GM23338 (cell line): Measurements from ENCODE around the gene APBA2. TPM values are rescaled to one million over a fixed set of nuclear protein-coding genes. Genes with fewer than 3 reads are reported as not detected.

ENCODE experiments used
- ATAC-seq: fragments of 200-7000 bp; cut with Tn5 transposase; 3 replicates; pipeline ENCODE4 v1.9.1; 2020
- DNase-seq: peaks from one replicate; pipeline ENCODE4 v3.0.0-alpha.2; 2015; ENCODE audit warnings: low spot score
- H2AFZ ChIP-seq: fragments of 200-600 bp; sonication (generic); 2 replicates; pipeline ENCODE4 v1.8.0; 2016; ENCODE audit warnings: antibody characterized with exemption, mild to moderate bottlenecking, moderate library complexity
- H3F3A ChIP-seq: fragments of 200-600 bp; sonication (generic); replicated peaks from 2 replicates; pipeline ENCODE4 v1.8.0; 2017; ENCODE audit warnings: antibody characterized with exemption, mixed run types, low read depth
- H3K27ac ChIP-seq: fragments of 200-600 bp; sonication (generic); 2 replicates; pipeline ENCODE4 v1.6.1; 2016; ENCODE audit warnings: low read depth
- H3K27me3 ChIP-seq: fragments of 200-600 bp; sonication (generic); 2 replicates; pipeline ENCODE4 v1.8.0; 2016; ENCODE audit warnings: mild to moderate bottlenecking, mixed run types, moderate library complexity; ENCODE audit not compliant: insufficient read depth
- H3K36me3 ChIP-seq: fragments of 200-600 bp; sonication (generic); 2 replicates; pipeline ENCODE4 v1.8.0; 2016; ENCODE audit warnings: mild to moderate bottlenecking; ENCODE audit not compliant: insufficient read depth
- H3K4me1 ChIP-seq: fragments of 200-600 bp; sonication (generic); 2 replicates; pipeline ENCODE4 v1.8.0; 2016; ENCODE audit warnings: mild to moderate bottlenecking, moderate library complexity; ENCODE audit not compliant: insufficient read depth
- H3K4me2 ChIP-seq: fragments of 200-600 bp; sonication (generic); 2 replicates; pipeline ENCODE4 v1.7.1; 2017; ENCODE audit warnings: mixed run types
- H3K4me3 ChIP-seq: fragments of 200-600 bp; sonication (generic); 2 replicates; pipeline ENCODE4 v1.6.1; 2016; ENCODE audit warnings: mixed run types
- H3K79me2 ChIP-seq: fragments of 200-600 bp; sonication (generic); replicated peaks from 2 replicates; pipeline ENCODE4 v1.8.0; 2017; ENCODE audit warnings: mild to moderate bottlenecking; ENCODE audit not compliant: insufficient read depth
- H3K9me2 ChIP-seq: fragments of 200-600 bp; sonication (generic); 2 replicates; pipeline ENCODE4 v1.8.0; 2017; ENCODE audit not compliant: insufficient read depth
- H4K20me1 ChIP-seq: fragments of 200-600 bp; sonication (generic); replicated peaks from 2 replicates; pipeline ENCODE4 v1.8.0; 2017; ENCODE audit warnings: mild to moderate bottlenecking; ENCODE audit not compliant: insufficient read depth
- H3K27ac Mint-ChIP-seq: 2 replicates; pipeline ENCODE4 v1.8.0; 2020; ENCODE audit warnings: inconsistent platforms, mild to moderate bottlenecking, moderate library complexity, mixed read lengths
- H3K27me3 Mint-ChIP-seq: 3 replicates; pipeline ENCODE4 v1.8.0; 2022; ENCODE audit warnings: low read depth, mild to moderate bottlenecking, moderate library complexity, mixed read lengths, inconsistent platforms; ENCODE audit not compliant: insufficient read depth, poor library complexity
- H3K36me3 Mint-ChIP-seq: 3 replicates; pipeline ENCODE4 v1.8.0; 2021; ENCODE audit warnings: low read depth, mild to moderate bottlenecking, inconsistent platforms, moderate library complexity, mixed read lengths
- H3K4me1 Mint-ChIP-seq: 3 replicates; pipeline ENCODE4 v1.8.0; 2020; ENCODE audit warnings: mild to moderate bottlenecking, inconsistent platforms, mixed read lengths
- H3K4me3 Mint-ChIP-seq: 3 replicates; pipeline ENCODE4 v1.8.0; 2021; ENCODE audit warnings: moderate library complexity, mild to moderate bottlenecking, inconsistent platforms, mixed read lengths
- H3K9me3 Mint-ChIP-seq: 3 replicates; pipeline ENCODE4 v1.8.0; 2020; ENCODE audit warnings: moderate library complexity, mild to moderate bottlenecking, inconsistent platforms, mixed read lengths
- CREB1 ChIP-seq: fragments of 250-450 bp; sonication (Bioruptor Pico); IDR thresholded peaks from 2 replicates; pipeline ENCODE4 v1.5.0; 2020; ENCODE audit warnings: low read depth, mild to moderate bottlenecking, moderate library complexity
- CTCF ChIP-seq, 2 experiments: fragments of 200-600 bp in 1 of 2; sonication (generic) in 1 of 2; conservative IDR thresholded peaks; 2 replicates each; pipeline versions ENCODE4 v1.5.1 to v1.6.1; 2016 to 2017; ENCODE audit warnings: antibody characterized with exemption in 2 of 2, low read depth in 2 of 2, mild to moderate bottlenecking in 2 of 2, moderate library complexity in 1 of 2
- EZH2 ChIP-seq: fragments of 200-600 bp; sonication (generic); IDR thresholded peaks from one replicate; pipeline ENCODE4 v1.8.0; 2017; ENCODE audit warnings: antibody characterized with exemption, mild to moderate bottlenecking, low read depth; ENCODE audit not compliant: unreplicated experiment
- EZH2phosphoT487 ChIP-seq: fragments of 200-600 bp; sonication (generic); IDR thresholded peaks from one replicate; pipeline ENCODE4 v1.8.1; 2018; ENCODE audit warnings: antibody characterized with exemption; ENCODE audit not compliant: unreplicated experiment
- JUNB ChIP-seq: IDR thresholded peaks from one replicate; pipeline ENCODE4 v1.6.1; 2016; ENCODE audit warnings: antibody characterized with exemption; ENCODE audit not compliant: unreplicated experiment
- ZNF114 ChIP-seq: fragments of 250-450 bp; sonication (Bioruptor Pico); IDR thresholded peaks from 2 replicates; pipeline ENCODE4 v1.5.0; 2020; ENCODE audit warnings: mild to moderate bottlenecking, moderate library complexity
- ZNF331 ChIP-seq: fragments of 250-450 bp; sonication (Bioruptor Pico); IDR thresholded peaks from 2 replicates; pipeline ENCODE4 v1.5.0; 2020; ENCODE audit warnings: low read depth, mild to moderate bottlenecking, moderate library complexity
- ZNF462 ChIP-seq: fragments of 250-450 bp; sonication (Bioruptor Pico); IDR thresholded peaks from 2 replicates; pipeline ENCODE4 v1.5.0; 2020; ENCODE audit warnings: mild to moderate bottlenecking, moderate library complexity
- polyA plus RNA-seq: library from polyadenylated mRNA; unstranded; fragments of >200 nt; fragmentation: Nextera tagmentation; extraction: Ambion mirVana; gene quantifications from 2 replicates; pipeline ENCODE4 v1.2.1, GENCODE V29; 2016
- total RNA-seq: library from RNA; depleted of rRNA; stranded (reverse); fragments of >200 nt; shearing (Covaris generic); gene quantifications from 2 replicates; pipeline ENCODE4 v1.2.3, GENCODE V29; 2014
- TF ChIP-seq, protein P1 (sequence below): IDR thresholded peaks from one replicate; pipeline ENCODE4 v1.6.1; 2018; ENCODE audit warnings: antibody characterized with exemption; ENCODE audit not compliant: unreplicated experiment

The APBA2 gene
- total and polyA plus RNA-seq, 2 experiments from 2014 or later = 5.9 to 24.7 TPM

DNA sequence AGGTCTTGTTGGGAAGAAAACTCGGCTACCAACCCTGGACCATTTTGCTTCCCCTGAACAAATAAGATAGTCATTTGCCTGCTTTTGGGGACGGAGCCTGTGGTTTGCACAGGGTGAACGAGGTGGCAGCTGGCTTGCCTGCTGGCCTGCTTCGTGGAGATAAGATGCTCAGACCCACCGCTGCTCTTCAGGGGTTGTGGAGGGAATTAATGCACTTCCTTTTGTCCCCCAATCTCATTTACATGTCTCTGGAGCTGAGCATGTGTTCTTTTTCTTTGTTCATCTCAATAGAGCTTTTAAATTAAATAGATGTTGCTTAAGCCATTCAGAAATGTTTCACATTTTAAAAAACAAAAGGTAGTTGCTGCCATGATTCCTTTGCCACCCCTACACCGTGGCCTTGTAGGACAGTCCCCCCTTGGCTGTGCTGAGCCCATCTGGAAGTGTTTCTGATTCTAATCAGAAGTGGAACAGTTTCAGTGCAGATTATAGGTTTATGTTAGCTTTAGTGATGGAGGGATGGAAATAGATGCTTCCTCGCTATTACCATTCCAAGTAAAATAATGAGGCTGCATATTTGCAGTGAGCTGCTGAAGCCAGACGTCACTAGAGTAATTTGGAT lies 25.6 kb downstream of the APBA2 start (continued):
- TF ChIP-seq, protein P1, sequence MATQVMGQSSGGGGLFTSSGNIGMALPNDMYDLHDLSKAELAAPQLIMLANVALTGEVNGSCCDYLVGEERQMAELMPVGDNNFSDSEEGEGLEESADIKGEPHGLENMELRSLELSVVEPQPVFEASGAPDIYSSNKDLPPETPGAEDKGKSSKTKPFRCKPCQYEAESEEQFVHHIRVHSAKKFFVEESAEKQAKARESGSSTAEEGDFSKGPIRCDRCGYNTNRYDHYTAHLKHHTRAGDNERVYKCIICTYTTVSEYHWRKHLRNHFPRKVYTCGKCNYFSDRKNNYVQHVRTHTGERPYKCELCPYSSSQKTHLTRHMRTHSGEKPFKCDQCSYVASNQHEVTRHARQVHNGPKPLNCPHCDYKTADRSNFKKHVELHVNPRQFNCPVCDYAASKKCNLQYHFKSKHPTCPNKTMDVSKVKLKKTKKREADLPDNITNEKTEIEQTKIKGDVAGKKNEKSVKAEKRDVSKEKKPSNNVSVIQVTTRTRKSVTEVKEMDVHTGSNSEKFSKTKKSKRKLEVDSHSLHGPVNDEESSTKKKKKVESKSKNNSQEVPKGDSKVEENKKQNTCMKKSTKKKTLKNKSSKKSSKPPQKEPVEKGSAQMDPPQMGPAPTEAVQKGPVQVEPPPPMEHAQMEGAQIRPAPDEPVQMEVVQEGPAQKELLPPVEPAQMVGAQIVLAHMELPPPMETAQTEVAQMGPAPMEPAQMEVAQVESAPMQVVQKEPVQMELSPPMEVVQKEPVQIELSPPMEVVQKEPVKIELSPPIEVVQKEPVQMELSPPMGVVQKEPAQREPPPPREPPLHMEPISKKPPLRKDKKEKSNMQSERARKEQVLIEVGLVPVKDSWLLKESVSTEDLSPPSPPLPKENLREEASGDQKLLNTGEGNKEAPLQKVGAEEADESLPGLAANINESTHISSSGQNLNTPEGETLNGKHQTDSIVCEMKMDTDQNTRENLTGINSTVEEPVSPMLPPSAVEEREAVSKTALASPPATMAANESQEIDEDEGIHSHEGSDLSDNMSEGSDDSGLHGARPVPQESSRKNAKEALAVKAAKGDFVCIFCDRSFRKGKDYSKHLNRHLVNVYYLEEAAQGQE = no peak
- TF ChIP-seq CREB1 (CRISPR knock-in tag) = no peak
- TF ChIP-seq ZNF114 = no peak
- TF ChIP-seq EZH2phosphoT487 = no peak
- no peak for TF ChIP-seq CTCF (conservative IDR thresholded peaks at IDR 0.05; ENCODE audit: low read depth in 2 of 2)
- no peak for TF ChIP-seq ZNF331 (CRISPR knock-in tag)
- TF ChIP-seq JUNB = no peak

DNA sequence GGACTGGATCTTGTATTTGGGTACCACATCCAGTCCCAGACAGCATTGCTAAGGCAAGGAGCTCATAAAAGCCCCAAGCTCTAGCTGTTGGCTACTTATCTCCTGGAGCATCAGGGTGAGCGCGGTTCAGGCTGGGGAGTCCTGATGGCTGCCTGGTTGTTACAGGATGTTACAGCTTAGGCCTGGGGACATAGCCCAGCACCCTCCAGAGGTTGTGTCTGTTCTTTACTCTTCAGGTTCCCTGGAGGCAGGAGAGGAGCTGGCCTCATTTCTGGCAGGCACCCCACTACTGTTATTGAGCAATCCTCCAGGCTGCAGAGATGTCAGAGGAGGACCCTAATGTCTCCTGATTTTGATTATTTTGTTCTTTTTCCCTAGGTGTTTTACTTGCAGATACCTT lies 26.6 kb downstream of the APBA2 start:
- H3K27ac Mint-ChIP-seq = no peak overlapping the region
- Histone ChIP-seq H3K79me2 (peaks cover 3% of the 10 kb centered on the region; the same call in 1 of the 2 replicates), H3K4me1 (peaks cover 20% of the 10 kb centered on the region), H3K4me2 (no peak overlapping the region), H3K4me3 (no peak overlapping the region), H2AFZ (no peak overlapping the region), H3K9me2 (no peaks in the 10 kb centered on the region), H3K27ac (no peak overlapping the region), H4K20me1 (no peaks in the 10 kb centered on the region), H3K36me3 (no peaks in the 10 kb centered on the region), H3K27me3 (no peaks in the 10 kb centered on the region), H3F3A (no peaks in the 10 kb centered on the region)
- DNase-seq (no peak), ATAC-seq (peak; percentile 46)
- peaks cover 4% of the 10 kb centered on the region for H3K27me3 Mint-ChIP-seq
- H3K9me3 Mint-ChIP-seq = peaks cover 6% of the 10 kb centered on the region
- H3K36me3 Mint-ChIP-seq = peaks cover under 1% of the 10 kb centered on the region; the same call in 1 of the 3 replicates
- peaks cover 33% of the 10 kb centered on the region for H3K4me1 Mint-ChIP-seq
- H3K4me3 Mint-ChIP-seq = no peak overlapping the region
- TF ChIP-seq EZH2phosphoT487 (no peak), EZH2 (no peak), ZNF462 (CRISPR knock-in tag) (no peak), CTCF (conservative IDR thresholded peaks at IDR 0.05; ENCODE audit: low read depth in 2 of 2) (no peak), ZNF114 (no peak)
